Activated naive CD4-positive, alpha-beta T cell treated with anti-CD3 and anti-CD28 coated beads, Interleukin-2, amount 50 U/mL, for 72 hours (primary cell): Measurements from ENCODE around the gene HLA-DQA1. TPM values are rescaled to one million over a fixed set of nuclear protein-coding genes. Genes with fewer than 3 reads are reported as not detected.
A peak's percentile ranks its signal among the peaks of the same experiment; 100 is the strongest.
"Not testable (repeated sequence)": the region's sequence is repeated elsewhere in the genome, so short reads cannot be mapped to it uniquely, and the experiment has no call there.

Experiments
- ATAC-seq, 2 donors: fragments of 150-1000 bp; cut with Tn5 transposase; 2 replicates each; pipeline ENCODE4 v1.10.0; 2021; ENCODE audit warnings: mild to moderate bottlenecking in 2 of 2, moderate library complexity in 2 of 2
- DNase-seq, 2 donors: peaks; one replicate each; pipeline ENCODE4 v3.0.0; 2021 to 2022; ENCODE audit warnings: low spot score in 2 of 2
- H3K27ac Mint-ChIP-seq, 2 donors: one replicate each; pipeline ENCODE4 v1.8.0; 2022; ENCODE audit warnings: mild to moderate bottlenecking in 2 of 2, mixed read lengths in 2 of 2
- H3K36me3 Mint-ChIP-seq, 2 donors: one replicate each; pipeline ENCODE4 v1.8.0; 2022; ENCODE audit warnings: mixed read lengths in 2 of 2
- H3K9me3 Mint-ChIP-seq, 2 donors: one replicate each; pipeline ENCODE4 v1.8.0; 2022; ENCODE audit warnings: mixed read lengths in 2 of 2
- total RNA-seq, 2 donors: library from RNA; stranded (reverse); gene quantifications; one replicate each; pipeline ENCODE4 v1.2.3, GENCODE V29; 2022

Gene HLA-DQA1
- total RNA-seq, 2 donors from 2014 or later, result 1.7 TPM; not detected in 1

GRCh38 chr6:32665661-32666060 is 28.5 kb downstream of the HLA-DQA1 start:
- Mint-ChIP-seq H3K36me3 (peaks cover 0 to 28% of the 10 kb centered on the region in 2 donors), H3K9me3 (no peaks in the 10 kb centered on the region), H3K27ac (no peak overlapping the region)
- DNase-seq (no peak), ATAC-seq (no peak)

GRCh38 chr6:32666420-32667300 is 29.5 kb downstream of the HLA-DQA1 start, which contains the start of gene HLA-DQB1:
TSS of gene HLA-DQB1 (minus strand) at chr6:32666657. CDS start at chr6:32666607, 50 bp downstream.
- DNase-seq (no peak), ATAC-seq (peak; percentile 89 to 92)
- Mint-ChIP-seq H3K9me3 (peaks cover 0 to under 1% of the 10 kb centered on the region in 2 donors), H3K36me3 (peaks cover 0 to 30% of the 10 kb centered on the region in 2 donors), H3K27ac (no peak within 1 kb of the TSS)

GRCh38 chr6:32668226-32668747 is 31.1 kb downstream of the HLA-DQA1 start:
- Mint-ChIP-seq H3K27ac (no peak overlapping the region), H3K36me3 (peaks cover 0 to 29% of the 10 kb centered on the region in 2 donors), H3K9me3 (peaks cover 0 to 5% of the 10 kb centered on the region in 2 donors)
- peak in 1 of 2 donors; percentile 71 for ATAC-seq
- DNase-seq, result no peak

GRCh38 chr6:32669240-32669639 is 32.0 kb downstream of the HLA-DQA1 start:
- peaks cover 0 to 19% of the 10 kb centered on the region in 2 donors for H3K36me3 Mint-ChIP-seq
- peaks cover 0 to 12% of the 10 kb centered on the region in 2 donors for H3K9me3 Mint-ChIP-seq
- H3K27ac Mint-ChIP-seq, result no peak overlapping the region
- no peak for DNase-seq
- no peak for ATAC-seq

- DNase-seq, result no peak
- peaks cover 0 to 18% of the 10 kb centered on the region in 2 donors for H3K36me3 Mint-ChIP-seq
- peaks cover 0 to 15% of the 10 kb centered on the region in 2 donors for H3K9me3 Mint-ChIP-seq
- ATAC-seq, result no peak
- H3K27ac Mint-ChIP-seq, result no peak overlapping the region
Measured at GRCh38 chr6:32669893-32670292, 32.7 kb downstream of the HLA-DQA1 start.

- not testable (repeated sequence) for H3K36me3 Mint-ChIP-seq, H3K27ac Mint-ChIP-seq, DNase-seq, ATAC-seq
- peaks cover 0 to 19% of the 10 kb centered on the region in 2 donors for H3K9me3 Mint-ChIP-seq
Measured at GRCh38 chr6:32671908-32672307, 34.7 kb downstream of the HLA-DQA1 start.

GRCh38 chr6:32674123-32674522 is 36.9 kb downstream of the HLA-DQA1 start:
- peaks cover 1 to 20% of the 10 kb centered on the region in 2 donors for H3K36me3 Mint-ChIP-seq
- not testable (repeated sequence) for ATAC-seq, H3K27ac Mint-ChIP-seq

GRCh38 chr6:32679492-32679891 is 42.3 kb downstream of the HLA-DQA1 start:
- ATAC-seq, result no peak

More at GRCh38 chr6:32674123-32674522, 36.9 kb downstream of the HLA-DQA1 start:
- H3K9me3 Mint-ChIP-seq, result peaks cover 0 to 25% of the 10 kb centered on the region in 2 donors
- not testable (repeated sequence) for DNase-seq

GRCh38 chr6:32680055-32680454 is 42.8 kb downstream of the HLA-DQA1 start:
- peaks cover 0 to 15% of the 10 kb centered on the region in 2 donors for H3K9me3 Mint-ChIP-seq
- no peak for ATAC-seq
- H3K27ac Mint-ChIP-seq, result no peak overlapping the region
- no peak for DNase-seq
- H3K36me3 Mint-ChIP-seq, result peaks cover 4 to 13% of the 10 kb centered on the region in 2 donors

More at GRCh38 chr6:32679492-32679891, 42.3 kb downstream of the HLA-DQA1 start:
- peaks cover 4 to 13% of the 10 kb centered on the region in 2 donors for H3K36me3 Mint-ChIP-seq
- DNase-seq, result no peak
- H3K9me3 Mint-ChIP-seq, result peaks cover 0 to 16% of the 10 kb centered on the region in 2 donors
- H3K27ac Mint-ChIP-seq, result no peak overlapping the region

GRCh38 chr6:32684246-32684645 is 47.0 kb downstream of the HLA-DQA1 start:
- Mint-ChIP-seq H3K9me3 (peaks cover 0 to 5% of the 10 kb centered on the region in 2 donors), H3K27ac (no peak overlapping the region), H3K36me3 (peaks cover 0 to 2% of the 10 kb centered on the region in 2 donors)
- ATAC-seq, result no peak
- DNase-seq, result no peak

GRCh38 chr6:32685603-32686002 is 48.4 kb downstream of the HLA-DQA1 start:
- H3K27ac Mint-ChIP-seq, result peak overlapping the region; percentile 25 to 55
- H3K9me3 Mint-ChIP-seq, result peaks cover 0 to 5% of the 10 kb centered on the region in 2 donors
- ATAC-seq (peak; percentile 94 to 96), DNase-seq (peak in 1 of 2 donors; percentile 9)
- H3K36me3 Mint-ChIP-seq, result no peaks in the 10 kb centered on the region

- Mint-ChIP-seq H3K36me3 (no peaks in the 10 kb centered on the region), H3K9me3 (peaks cover 0 to 3% of the 10 kb centered on the region in 2 donors), H3K27ac (no peak overlapping the region)
- DNase-seq, result no peak
- peak in 1 of 2 donors; percentile 38 for ATAC-seq
Measured at GRCh38 chr6:32689531-32690501, 52.6 kb downstream of the HLA-DQA1 start.

GRCh38 chr6:32692019-32692418 is 54.8 kb downstream of the HLA-DQA1 start:
- Mint-ChIP-seq H3K9me3 (peaks cover 0 to 3% of the 10 kb centered on the region in 2 donors), H3K36me3 (no peaks in the 10 kb centered on the region), H3K27ac (no peak overlapping the region)
- ATAC-seq (peak in 1 of 2 donors; percentile 61), DNase-seq (no peak)
